ENCODE measurements around the gene KLF6.

Gene KLF6

GRCh38 chr10:3781468-3782145 is 3.4 kb downstream of the KLF6 start:
- in situ Hi-C loops (cut with MboI; ENCODE audit: low sequenced_read_pairs, unreplicated experiment) = no loop called here
- no peak for DNase-seq (ENCODE audit: low spot score)

GRCh38 chr10:3780771-3781467 is 4.1 kb downstream of the KLF6 start:
- in situ Hi-C loops (cut with MboI; ENCODE audit: low sequenced_read_pairs, unreplicated experiment) = no loop called here
- no peak for DNase-seq (ENCODE audit: low spot score)
- no peak for TF ChIP-seq CTCF (IDR thresholded peaks at IDR 0.05; ENCODE audit: borderline replicate concordance, control extremely low read depth, extremely low read depth, insufficient read depth, missing control alignments)

More at GRCh38 chr10:3781468-3782145, 3.4 kb downstream of the KLF6 start:
- TF ChIP-seq CTCF (IDR thresholded peaks at IDR 0.05; ENCODE audit: borderline replicate concordance, control extremely low read depth, extremely low read depth, insufficient read depth, missing control alignments) = no peak

- DNase-seq (ENCODE audit: low spot score) = no peak
- TF ChIP-seq CTCF (IDR thresholded peaks at IDR 0.05; ENCODE audit: borderline replicate concordance, control extremely low read depth, extremely low read depth, insufficient read depth, missing control alignments) = no peak
- in situ Hi-C loops (cut with MboI; ENCODE audit: low sequenced_read_pairs, unreplicated experiment) = no loop called here
These were observed 4.8 kb downstream of the KLF6 start for GRCh38 chr10:3780021-3780770.

- in situ Hi-C loops (cut with MboI; ENCODE audit: low sequenced_read_pairs, unreplicated experiment) = no loop called here
- no peak for DNase-seq (ENCODE audit: low spot score)
- no peak for TF ChIP-seq CTCF (IDR thresholded peaks at IDR 0.05; ENCODE audit: borderline replicate concordance, control extremely low read depth, extremely low read depth, insufficient read depth, missing control alignments)
These were observed 5.8 kb downstream of the KLF6 start for GRCh38 chr10:3779158-3779741.

- no peak for DNase-seq (ENCODE audit: low spot score)
- no peak for TF ChIP-seq CTCF (IDR thresholded peaks at IDR 0.05; ENCODE audit: borderline replicate concordance, control extremely low read depth, extremely low read depth, insufficient read depth, missing control alignments)
- in situ Hi-C loops (cut with MboI; ENCODE audit: low sequenced_read_pairs, unreplicated experiment) = no loop called here
These were observed 6.3 kb downstream of the KLF6 start for GRCh38 chr10:3778692-3779157.

- in situ Hi-C loops (cut with MboI; ENCODE audit: low sequenced_read_pairs, unreplicated experiment) = no loop called here
- TF ChIP-seq CTCF (IDR thresholded peaks at IDR 0.05; ENCODE audit: borderline replicate concordance, control extremely low read depth, extremely low read depth, insufficient read depth, missing control alignments) = no peak
- no peak for DNase-seq (ENCODE audit: low spot score)
These were observed 6.9 kb downstream of the KLF6 start for GRCh38 chr10:3777981-3778691.
